ENCODE results near the gene SERINC2. TPM values are rescaled to one million over a fixed set of nuclear protein-coding genes. Genes with fewer than 3 reads are reported as not detected.

SERINC2 gene
- total RNA-seq, 1 donor: 10.9 TPM

- no peak for DNase-seq (ENCODE audit: insufficient read length, low spot score, missing footprints)
- H3K4me1 ChIP-seq (ENCODE audit: insufficient read depth, low read length): no peaks in the 10 kb centered on the region
- no peak overlapping the region for H2AFZ ChIP-seq (ENCODE audit: low read length)
- H3K9me3 ChIP-seq (ENCODE audit: low read depth, low read length): no peaks in the 10 kb centered on the region
- no peaks in the 10 kb centered on the region for H3K36me3 ChIP-seq (ENCODE audit: insufficient read depth, low read length)
- no peaks in the 10 kb centered on the region for H3K27me3 ChIP-seq (ENCODE audit: insufficient read depth, low read length)
- TF ChIP-seq CTCF (IDR thresholded peaks at IDR 0.05; ENCODE audit: extremely low read depth, low read depth, low read length): no peak
- H3K79me2 ChIP-seq (ENCODE audit: insufficient read depth, low read length): no peaks in the 10 kb centered on the region
- H3K4me3 ChIP-seq (ENCODE audit: insufficient read depth, low read length): no peak overlapping the region
- H3K27ac ChIP-seq (ENCODE audit: low read depth, low read length): no peak overlapping the region
- H4K20me1 ChIP-seq (ENCODE audit: insufficient read depth, low read length): peaks cover 4% of the 10 kb centered on the region
- H3K4me2 ChIP-seq (ENCODE audit: insufficient read depth, low read length): no peak overlapping the region
Observed at GRCh38 chr1:31435471-31436409, 22.7 kb downstream of the SERINC2 start.

GRCh38 chr1:31436596-31437432, 23.8 kb downstream of the SERINC2 start:
- no peaks in the 10 kb centered on the region for H3K4me1 ChIP-seq (ENCODE audit: insufficient read depth, low read length)
- no peaks in the 10 kb centered on the region for H3K9me3 ChIP-seq (ENCODE audit: low read depth, low read length)

DNA sequence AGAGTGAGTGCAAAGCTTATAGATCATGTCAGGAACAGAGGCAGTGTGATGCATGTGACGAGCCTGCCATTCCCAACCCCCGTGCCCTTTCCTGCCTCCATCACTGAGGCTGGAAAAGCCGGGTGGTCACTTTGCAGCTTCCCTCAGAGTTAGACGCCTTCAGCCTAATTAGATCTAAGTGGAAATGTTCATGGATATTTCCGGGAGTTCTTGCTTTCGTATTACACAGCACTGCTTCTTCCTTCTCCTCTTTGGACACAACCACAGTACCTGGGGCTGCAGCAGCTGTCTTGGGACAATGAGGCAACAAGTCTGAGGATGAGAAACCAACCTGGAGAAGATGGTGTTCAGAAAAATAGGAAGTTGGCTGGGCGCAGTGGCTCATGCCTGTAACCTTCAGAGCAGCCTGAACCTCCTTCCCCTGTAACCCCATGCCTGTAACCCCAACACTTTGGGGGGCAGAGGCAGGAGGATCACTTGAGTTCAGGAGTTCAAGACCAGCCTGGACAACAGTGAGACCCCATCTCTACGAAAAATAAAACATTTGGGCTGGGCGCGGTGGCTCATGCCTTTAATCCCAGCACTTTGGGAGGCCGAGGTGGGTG, 24.5 kb downstream of the SERINC2 start:
- H2AFZ ChIP-seq (ENCODE audit: low read length): no peak overlapping the region
- DNase-seq (ENCODE audit: insufficient read length, low spot score, missing footprints): no peak
- no peaks in the 10 kb centered on the region for H3K27me3 ChIP-seq (ENCODE audit: insufficient read depth, low read length)
- H3K36me3 ChIP-seq (ENCODE audit: insufficient read depth, low read length): no peaks in the 10 kb centered on the region
- H3K4me3 ChIP-seq (ENCODE audit: insufficient read depth, low read length): no peak overlapping the region
- no peak overlapping the region for H3K4me2 ChIP-seq (ENCODE audit: insufficient read depth, low read length)
- TF ChIP-seq CTCF (IDR thresholded peaks at IDR 0.05; ENCODE audit: extremely low read depth, low read depth, low read length): no peak
- no peaks in the 10 kb centered on the region for H3K9me3 ChIP-seq (ENCODE audit: low read depth, low read length)
- no peaks in the 10 kb centered on the region for H3K4me1 ChIP-seq (ENCODE audit: insufficient read depth, low read length)
- H3K27ac ChIP-seq (ENCODE audit: low read depth, low read length): no peak overlapping the region
- no peaks in the 10 kb centered on the region for H4K20me1 ChIP-seq (ENCODE audit: insufficient read depth, low read length)
- no peaks in the 10 kb centered on the region for H3K79me2 ChIP-seq (ENCODE audit: insufficient read depth, low read length)

More at GRCh38 chr1:31436596-31437432, 23.8 kb downstream of the SERINC2 start:
- no peak overlapping the region for H3K4me2 ChIP-seq (ENCODE audit: insufficient read depth, low read length)
- H3K27me3 ChIP-seq (ENCODE audit: insufficient read depth, low read length): no peaks in the 10 kb centered on the region
- no peak for DNase-seq (ENCODE audit: insufficient read length, low spot score, missing footprints)
- no peak overlapping the region for H3K27ac ChIP-seq (ENCODE audit: low read depth, low read length)
- H3K4me3 ChIP-seq (ENCODE audit: insufficient read depth, low read length): no peak overlapping the region
- H4K20me1 ChIP-seq (ENCODE audit: insufficient read depth, low read length): no peaks in the 10 kb centered on the region
- no peak for TF ChIP-seq CTCF (IDR thresholded peaks at IDR 0.05; ENCODE audit: extremely low read depth, low read depth, low read length)
- H3K36me3 ChIP-seq (ENCODE audit: insufficient read depth, low read length): no peaks in the 10 kb centered on the region
- H3K79me2 ChIP-seq (ENCODE audit: insufficient read depth, low read length): no peaks in the 10 kb centered on the region
- no peak overlapping the region for H2AFZ ChIP-seq (ENCODE audit: low read length)
